ENCODE measurements around the gene MB.

The MB gene

GRCh38 chr22:35657571-35658312, 40.6 kb upstream of the MB start:
- no peak for DNase-seq (ENCODE audit: low spot score)
- no peak for TF ChIP-seq CTCF (IDR thresholded peaks at IDR 0.05; ENCODE audit: extremely low read depth, insufficient read depth, missing control alignments)
- in situ Hi-C loops (cut with MboI; ENCODE audit: low pct_unique_long_range_greater_than_20kb, low sequenced_read_pairs, unreplicated experiment), result no loop called here

GRCh38 chr22:35656284-35656752, 39.2 kb upstream of the MB start:
- in situ Hi-C loops (cut with MboI; ENCODE audit: low pct_unique_long_range_greater_than_20kb, low sequenced_read_pairs, unreplicated experiment), result no loop called here
- no peak for DNase-seq (ENCODE audit: low spot score)

GRCh38 chr22:35653824-35654223, 36.7 kb upstream of the MB start:
- no peak for TF ChIP-seq CTCF (IDR thresholded peaks at IDR 0.05; ENCODE audit: extremely low read depth, insufficient read depth, missing control alignments)
- in situ Hi-C loops (cut with MboI; ENCODE audit: low pct_unique_long_range_greater_than_20kb, low sequenced_read_pairs, unreplicated experiment), result no loop called here
- DNase-seq (ENCODE audit: low spot score), result no peak

More at GRCh38 chr22:35656284-35656752, 39.2 kb upstream of the MB start:
- TF ChIP-seq CTCF (IDR thresholded peaks at IDR 0.05; ENCODE audit: extremely low read depth, insufficient read depth, missing control alignments), result no peak

- in situ Hi-C loops (cut with MboI; ENCODE audit: low pct_unique_long_range_greater_than_20kb, low sequenced_read_pairs, unreplicated experiment), result no loop called here
- TF ChIP-seq CTCF (IDR thresholded peaks at IDR 0.05; ENCODE audit: extremely low read depth, insufficient read depth, missing control alignments), result no peak
- DNase-seq (ENCODE audit: low spot score), result no peak
These were observed 34.0 kb upstream of the MB start for GRCh38 chr22:35651085-35651484.

GRCh38 chr22:35649636-35650250, 32.6 kb upstream of the MB start:
- TF ChIP-seq CTCF (IDR thresholded peaks at IDR 0.05; ENCODE audit: extremely low read depth, insufficient read depth, missing control alignments), result no peak
- DNase-seq (ENCODE audit: low spot score), result no peak
- in situ Hi-C loops (cut with MboI; ENCODE audit: low pct_unique_long_range_greater_than_20kb, low sequenced_read_pairs, unreplicated experiment), result no loop called here

GRCh38 chr22:35649026-35649553, 32.0 kb upstream of the MB start:
- in situ Hi-C loops (cut with MboI; ENCODE audit: low pct_unique_long_range_greater_than_20kb, low sequenced_read_pairs, unreplicated experiment), result no loop called here
- no peak for TF ChIP-seq CTCF (IDR thresholded peaks at IDR 0.05; ENCODE audit: extremely low read depth, insufficient read depth, missing control alignments)
- no peak for DNase-seq (ENCODE audit: low spot score)
